K562 (cell line): ENCODE data around the gene TMEM95. TPM values are rescaled to one million over a fixed set of nuclear protein-coding genes. Genes with fewer than 3 reads are reported as not detected.

Experiments used
- ATAC-seq: fragments of 200-7000 bp; cut with Tn5 transposase; 3 replicates; pipeline ENCODE4 v1.9.1; 2020; ENCODE audit warnings: moderate library complexity
- BruUV-seq: library from RNA; stranded (reverse); fragments of 400-500 nt; replicated peaks from 2 replicates; lab custom pipeline; 2021; lab: Mats Ljungman, UMichigan
- CTCF ChIA-PET: fragments of 300-600 bp; formaldehyde crosslinking; extraction: SDS; loops from one replicate; lab custom pipeline; 2021; ENCODE audit warnings: low intra/inter-chr PET ratio; lab: Yijun Ruan, JAX
- POLR2A ChIA-PET: fragments of 300-600, 350-650 bp; sonication (Branson Sonifier 250); formaldehyde crosslinking; extraction: SDS; loops from one replicate; lab custom pipeline; 2021; ENCODE audit warnings: antibody characterized with exemption, inconsistent platforms; lab: Yijun Ruan, JAX
- DNase-seq, 4 experiments: peaks; one replicate each; pipeline versions ENCODE4 v3.0.0 to v3.0.0-alpha.2; 2011 to 2018; ENCODE audit warnings: low spot score in 3 of 4, mixed read lengths in 3 of 4; ENCODE audit errors: extremely low read depth in 1 of 4
- FAIRE-seq: peaks from 2 replicates; lab custom pipeline; 2011; peaks lifted over from hg19 to GRCh38; lab: Jason Lieb, UNC
- H2AFZ ChIP-seq: 2 replicates; pipeline ENCODE4 v1.6.0; 2011; ENCODE audit warnings: low read depth, low read length, control low read depth, inconsistent platforms
- H3K27ac ChIP-seq: fragments of 200-600 bp; 3 replicates; pipeline ENCODE4 v1.8.0; 2011; ENCODE audit warnings: low read depth, mild to moderate bottlenecking, control low read depth, inconsistent platforms, low read length, moderate library complexity, mixed read lengths; ENCODE audit errors: extremely low read depth
- H3K27me3 ChIP-seq, 2 experiments: fragments of 300-600 bp in 1 of 2; 2 replicates in 1 of 2; 3 replicates in 1 of 2; pipeline versions ENCODE4 v1.6.0 to v1.8.0; 2011; ENCODE audit warnings: inconsistent platforms in 2 of 2, low read length in 2 of 2, mild to moderate bottlenecking in 1 of 2, mixed read lengths in 1 of 2, moderate library complexity in 1 of 2; ENCODE audit not compliant: control insufficient read depth in 2 of 2, insufficient read depth in 2 of 2
- H3K36me3 ChIP-seq: fragments of 300-600 bp; 3 replicates; pipeline ENCODE4 v1.8.0; 2011; ENCODE audit warnings: mild to moderate bottlenecking, low read length, inconsistent platforms; ENCODE audit not compliant: control insufficient read depth, insufficient read depth
- H3K4me1 ChIP-seq, 2 experiments: fragments of 200-600 bp in 1 of 2; replicated peaks in 1 of 2; 2 replicates in 1 of 2; 3 replicates in 1 of 2; pipeline versions ENCODE4 v1.5.1 to v1.8.0; 2011; ENCODE audit warnings: inconsistent platforms in 2 of 2, low read length in 2 of 2, mild to moderate bottlenecking in 1 of 2, mixed read lengths in 1 of 2, moderate library complexity in 1 of 2; ENCODE audit not compliant: control insufficient read depth in 2 of 2, insufficient read depth in 2 of 2
- H3K4me2 ChIP-seq: 2 replicates; pipeline ENCODE4 v1.6.1; 2011; ENCODE audit warnings: low read length, control low read depth, inconsistent platforms, mixed read lengths; ENCODE audit not compliant: insufficient read depth
- H3K4me3 ChIP-seq: fragments of 200-600 bp; sonication (generic), shearing (Covaris generic); 2 replicates; pipeline ENCODE4 v1.5.1; 2016; ENCODE audit warnings: control low read depth, inconsistent platforms
- H3K79me2 ChIP-seq: fragments of 200-600 bp; 3 replicates; pipeline ENCODE4 v1.8.0; 2011; ENCODE audit warnings: low read length, inconsistent platforms; ENCODE audit not compliant: control insufficient read depth, insufficient read depth
- H3K9ac ChIP-seq, 2 experiments: 2 replicates each; pipeline versions ENCODE4 v1.6.0 to v1.6.1; 2011; ENCODE audit warnings: low read depth in 2 of 2, low read length in 2 of 2, control low read depth in 1 of 2, inconsistent platforms in 1 of 2, mild to moderate bottlenecking in 1 of 2, mixed read lengths in 1 of 2; ENCODE audit not compliant: insufficient read depth in 1 of 2
- H3K9me1 ChIP-seq: one replicate; pipeline ENCODE4 v1.6.0; 2011; ENCODE audit warnings: inconsistent platforms, mild to moderate bottlenecking, low read length, moderate library complexity; ENCODE audit not compliant: control insufficient read depth, insufficient read depth
- H3K9me3 ChIP-seq: replicated peaks from 2 replicates; pipeline ENCODE4 v1.5.1; 2011; ENCODE audit warnings: low read depth, low read length, inconsistent platforms; ENCODE audit not compliant: control insufficient read depth, insufficient read depth
- H4K20me1 ChIP-seq: replicated peaks from 2 replicates; pipeline ENCODE4 v1.6.1; 2011; ENCODE audit warnings: low read length, inconsistent platforms, mixed read lengths; ENCODE audit not compliant: control insufficient read depth, insufficient read depth
- ATF4 ChIP-seq: fragments of 450-650 bp; formaldehyde crosslinking; IDR thresholded peaks from 2 replicates; pipeline ENCODE4 v1.4.0; 2022; ENCODE audit warnings: mild to moderate bottlenecking, moderate library complexity
- BCOR ChIP-seq: fragments of 450-650 bp; IDR thresholded peaks from 2 replicates; pipeline ENCODE4 v1.6.1; 2016
- GTF2B ChIP-seq: IDR thresholded peaks from 2 replicates; pipeline ENCODE4 v1.6.1; 2011; ENCODE audit not compliant: insufficient read length; ENCODE audit errors: extremely low read depth
- NR2F6 ChIP-seq: fragments of 450-650 bp; formaldehyde crosslinking; IDR thresholded peaks from 2 replicates; pipeline ENCODE4 v1.4.0; 2020; ENCODE audit warnings: mild to moderate bottlenecking
- THAP12 ChIP-seq: fragments of 250-450 bp; sonication (Bioruptor Pico); IDR thresholded peaks from 2 replicates; pipeline ENCODE4 v1.9.0; 2021; ENCODE audit warnings: mild to moderate bottlenecking, inconsistent platforms
- ZNF23 ChIP-seq: fragments of 250-450 bp; sonication (Bioruptor Pico); IDR thresholded peaks from 2 replicates; pipeline ENCODE4 v1.4.0; 2020; ENCODE audit warnings: mild to moderate bottlenecking
- ZNF280A ChIP-seq: fragments of 450-650 bp; IDR thresholded peaks from 2 replicates; pipeline ENCODE4 v1.6.1; 2018; ENCODE audit warnings: mild to moderate bottlenecking, low read depth; ENCODE audit not compliant: partially characterized antibody
- ZNF318 ChIP-seq, 2 experiments: fragments of 450-650 bp; IDR thresholded peaks; 2 replicates each; pipeline ENCODE4 v1.6.1; 2016; ENCODE audit warnings: mild to moderate bottlenecking in 2 of 2, borderline replicate concordance in 1 of 2, low read depth in 1 of 2, moderate library complexity in 1 of 2
- WGBS: fragments of 100-300 bp; shearing (Covaris generic); methylation state at CpG from one replicate; pipeline ENCODE4 v1.1.6; 2016; ENCODE audit warnings: low coverage, mixed read lengths; ENCODE audit not compliant: insufficient coverage; ENCODE audit errors: missing lambda C conversion rate; 5-methylcytosine and 5-hydroxymethylcytosine counted together
- in situ Hi-C: fragments of 300-500 bp; cut with MboI; formaldehyde crosslinking; loops from 4 replicates; pipeline ENCODE4 v1.15.0; 2018; ENCODE audit warnings: inconsistent platforms, mixed read lengths
- intact Hi-C: fragments of 100-400 bp; cut with micrococcal nuclease; formaldehyde crosslinking; loops from 2 replicates; pipeline ENCODE4 v1.14.2; 2022
- polyA plus RNA-seq, 8 experiments: library from polyadenylated mRNA; depleted of rRNA in 4 of 8; stranded (reverse) in 5 of 8; unstranded in 3 of 8; fragments of >200 nt; fragmentation: Nextera tagmentation in 2 of 8; fragmentation: Illumina TruSeq in 1 of 8; extraction: Ambion mirVana in 2 of 8; extraction: Trizol in 1 of 8; gene quantifications; 2 replicates each; pipeline versions ENCODE4 v1.2.1 to v1.2.3, GENCODE V29; 2011 to 2014; ENCODE audit warnings: inconsistent platforms in 1 of 8, missing spikeins in 1 of 8
- total RNA-seq, 7 experiments: library from RNA; depleted of rRNA in 6 of 7; stranded (reverse); fragments of >200 nt in 6 of 7; fragmentation: Illumina TruSeq in 2 of 7; extraction: Trizol in 2 of 7; gene quantifications; 2 replicates each; pipeline versions ENCODE4 v1.2.1 to v1.2.3, GENCODE V29; 2011 to 2021; ENCODE audit warnings: low replicate concordance in 1 of 7

Gene TMEM95
- total and polyA plus RNA-seq, 9 of the 15 experiments (the other 6 are each of a cell fraction or from before 2014, with no cell fraction given), result not detected

GRCh38 chr17:7379134-7379533, 24.2 kb downstream of the TMEM95 start:
- in situ Hi-C loops, result no loop called here
- peak; percentile 62 for TF ChIP-seq BCOR
- no peak for TF ChIP-seq ZNF23 (CRISPR knock-in tag)
- TF ChIP-seq ZNF318 (IDR thresholded peaks at IDR 0.05; ENCODE audit: borderline replicate concordance in 1 of 2, low read depth in 1 of 2), result no peak
- TF ChIP-seq THAP12, result no peak
- TF ChIP-seq NR2F6, result no peak
- TF ChIP-seq ZNF280A, result peak; percentile 36
- no peak for TF ChIP-seq GTF2B
- no peak for TF ChIP-seq ATF4 (CRISPR knock-in tag)

More at GRCh38 chr17:7379134-7379533, 24.2 kb downstream of the TMEM95 start:
- no peak overlapping the region for H3K4me2 ChIP-seq
- DNase-seq, result no peak
- H3K27ac ChIP-seq, result no peak overlapping the region
- H3K27me3 ChIP-seq, result no peaks in the 10 kb centered on the region
- H4K20me1 ChIP-seq, result no peaks in the 10 kb centered on the region
- intact Hi-C loops, result no loop called here
- no peak overlapping the region for H3K9ac ChIP-seq
- H3K9me3 ChIP-seq, result peaks cover 2% of the 10 kb centered on the region; the same call in 1 of the 2 replicates
- H2AFZ ChIP-seq, result no peak overlapping the region
- ChIA-PET POLR2A (no interaction called here), CTCF (no interaction called here)
- no peak overlapping the region for H3K4me3 ChIP-seq
- H3K4me1 ChIP-seq, result peaks cover 8 to 18% of the 10 kb centered on the region in 2 experiments; a peak in 4 of 5 replicates
- 71% methylated on average over 3 of the region's 3 CpGs for WGBS
- no peak for FAIRE-seq
- no peaks in the 10 kb centered on the region for H3K9me1 ChIP-seq
- no peaks in the 10 kb centered on the region; the same call in 2 of the 3 replicates for H3K79me2 ChIP-seq
- ATAC-seq, result no peak
- BruUV-seq, result no TSS peak
- H3K36me3 ChIP-seq, result no peaks in the 10 kb centered on the region
